ENCODE data around the gene HOXA2. TPM values are rescaled to one million over a fixed set of nuclear protein-coding genes. Genes with fewer than 3 reads are reported as not detected.

HOXA2 gene
- total RNA-seq, 1 donor from 2014 or later = 17.9 TPM

GRCh38 chr7:27126596-27127327 is 24.3 kb upstream of the HOXA2 start:
- Mint-ChIP-seq H3K27ac (no peak overlapping the region), H3K9me3 (ENCODE audit: low read depth) (no peaks in the 10 kb centered on the region), H3K4me1 (ENCODE audit: low read depth) (peaks cover 78% of the 10 kb centered on the region), H3K27me3 (no peaks in the 10 kb centered on the region), H3K36me3 (ENCODE audit: insufficient read depth) (peaks cover 11% of the 10 kb centered on the region), H3K4me3 (ENCODE audit: low read depth) (peak overlapping the region; percentile 53)
- no peak for TF ChIP-seq CTCF (IDR thresholded peaks at IDR 0.05; ENCODE audit: unreplicated experiment)
- no peak for DNase-seq (ENCODE audit: low spot score, unreplicated experiment)

GRCh38 chr7:27125986-27126394 is 23.5 kb upstream of the HOXA2 start:
- Mint-ChIP-seq H3K4me1 (ENCODE audit: low read depth) (peaks cover 77% of the 10 kb centered on the region), H3K27ac (peak overlapping the region; percentile 74), H3K9me3 (ENCODE audit: low read depth) (no peaks in the 10 kb centered on the region), H3K27me3 (no peaks in the 10 kb centered on the region), H3K36me3 (ENCODE audit: insufficient read depth) (peaks cover 11% of the 10 kb centered on the region), H3K4me3 (ENCODE audit: low read depth) (peak overlapping the region; percentile 97)
- no peak for DNase-seq (ENCODE audit: low spot score, unreplicated experiment)
- TF ChIP-seq CTCF (IDR thresholded peaks at IDR 0.05; ENCODE audit: unreplicated experiment) = no peak

- no peak for TF ChIP-seq CTCF (IDR thresholded peaks at IDR 0.05; ENCODE audit: unreplicated experiment)
- Mint-ChIP-seq H3K4me3 (ENCODE audit: low read depth) (peak overlapping the region; percentile 97), H3K36me3 (ENCODE audit: insufficient read depth) (peaks cover 11% of the 10 kb centered on the region), H3K27me3 (no peaks in the 10 kb centered on the region), H3K9me3 (ENCODE audit: low read depth) (no peaks in the 10 kb centered on the region), H3K27ac (peak overlapping the region; percentile 99), H3K4me1 (ENCODE audit: low read depth) (peaks cover 86% of the 10 kb centered on the region)
- DNase-seq (ENCODE audit: low spot score, unreplicated experiment) = no peak
Measured at GRCh38 chr7:27124902-27125689, 22.6 kb upstream of the HOXA2 start.

- H3K27ac Mint-ChIP-seq = peak overlapping the region; percentile 99
- H3K36me3 Mint-ChIP-seq (ENCODE audit: insufficient read depth) = peaks cover 11% of the 10 kb centered on the region
- H3K27me3 Mint-ChIP-seq = no peaks in the 10 kb centered on the region
- no peaks in the 10 kb centered on the region for H3K9me3 Mint-ChIP-seq (ENCODE audit: low read depth)
- DNase-seq (ENCODE audit: low spot score, unreplicated experiment) = no peak
- peak overlapping the region; percentile 97 for H3K4me3 Mint-ChIP-seq (ENCODE audit: low read depth)
- H3K4me1 Mint-ChIP-seq (ENCODE audit: low read depth) = peaks cover 92% of the 10 kb centered on the region
- no peak for TF ChIP-seq CTCF (IDR thresholded peaks at IDR 0.05; ENCODE audit: unreplicated experiment)
Measured at GRCh38 chr7:27124096-27124901, 21.8 kb upstream of the HOXA2 start.
